Measurements from ENCODE around the gene LDLRAD3.

The LDLRAD3 gene

DNA sequence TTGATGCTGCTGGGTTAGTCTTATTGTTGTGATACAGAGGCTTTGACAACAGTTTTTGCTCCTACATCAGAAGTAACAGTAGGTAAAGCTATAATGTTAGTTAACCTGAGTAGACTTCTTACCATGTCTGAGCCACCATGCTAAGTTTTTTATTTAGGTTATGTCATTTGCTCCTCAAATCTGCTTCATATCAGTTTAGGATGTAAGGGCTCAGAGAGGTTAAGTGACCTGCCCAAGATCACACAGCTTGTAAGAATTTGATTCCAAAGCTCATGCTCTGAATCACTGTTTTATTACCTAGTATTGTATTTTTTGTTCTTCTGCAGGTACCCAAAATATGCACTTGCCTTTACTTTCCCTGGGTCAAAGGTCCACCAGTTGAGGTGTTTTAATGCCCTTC, 183.7 kb downstream of the LDLRAD3 start:
- no peaks in the 10 kb centered on the region for H3F3A ChIP-seq (ENCODE audit: low read depth)
- no peaks in the 10 kb centered on the region for H3K9me2 ChIP-seq (replicated peaks; ENCODE audit: low read depth, low read length)
- no peaks in the 10 kb centered on the region for H3K4me1 ChIP-seq (ENCODE audit: insufficient read depth, low read length, poor library complexity, severe bottlenecking)
- TF ChIP-seq, protein P1, sequence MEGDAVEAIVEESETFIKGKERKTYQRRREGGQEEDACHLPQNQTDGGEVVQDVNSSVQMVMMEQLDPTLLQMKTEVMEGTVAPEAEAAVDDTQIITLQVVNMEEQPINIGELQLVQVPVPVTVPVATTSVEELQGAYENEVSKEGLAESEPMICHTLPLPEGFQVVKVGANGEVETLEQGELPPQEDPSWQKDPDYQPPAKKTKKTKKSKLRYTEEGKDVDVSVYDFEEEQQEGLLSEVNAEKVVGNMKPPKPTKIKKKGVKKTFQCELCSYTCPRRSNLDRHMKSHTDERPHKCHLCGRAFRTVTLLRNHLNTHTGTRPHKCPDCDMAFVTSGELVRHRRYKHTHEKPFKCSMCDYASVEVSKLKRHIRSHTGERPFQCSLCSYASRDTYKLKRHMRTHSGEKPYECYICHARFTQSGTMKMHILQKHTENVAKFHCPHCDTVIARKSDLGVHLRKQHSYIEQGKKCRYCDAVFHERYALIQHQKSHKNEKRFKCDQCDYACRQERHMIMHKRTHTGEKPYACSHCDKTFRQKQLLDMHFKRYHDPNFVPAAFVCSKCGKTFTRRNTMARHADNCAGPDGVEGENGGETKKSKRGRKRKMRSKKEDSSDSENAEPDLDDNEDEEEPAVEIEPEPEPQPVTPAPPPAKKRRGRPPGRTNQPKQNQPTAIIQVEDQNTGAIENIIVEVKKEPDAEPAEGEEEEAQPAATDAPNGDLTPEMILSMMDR (conservative IDR thresholded peaks at IDR 0.05; ENCODE audit: low read length) = no peak
- TF ChIP-seq EZH2phosphoT487 (IDR thresholded peaks at IDR 0.05; ENCODE audit: borderline replicate concordance) = no peak
- no peaks in the 10 kb centered on the region for H3K27me3 ChIP-seq (ENCODE audit: insufficient read depth, low read length, poor library complexity, severe bottlenecking)
- no peak overlapping the region for H2AFZ ChIP-seq (ENCODE audit: low read length)
- no peaks in the 10 kb centered on the region for H3K9me3 ChIP-seq (ENCODE audit: insufficient read depth, low read depth, low read length)
- no peak overlapping the region for H3K4me2 ChIP-seq (ENCODE audit: low read depth, low read length, poor library complexity, severe bottlenecking)
- no peaks in the 10 kb centered on the region for H3K79me2 ChIP-seq (ENCODE audit: insufficient read depth, low read length)
- H3K36me3 ChIP-seq (ENCODE audit: insufficient read depth, low read length) = no peaks in the 10 kb centered on the region
- no peaks in the 10 kb centered on the region for H4K20me1 ChIP-seq (ENCODE audit: insufficient read depth, low read length, poor library complexity, severe bottlenecking)
- H3K4me3 ChIP-seq (ENCODE audit: low read length, poor library complexity, severe bottlenecking) = no peak overlapping the region
- no peak overlapping the region for H3K9ac ChIP-seq (ENCODE audit: low read depth, low read length, poor library complexity, severe bottlenecking)

DNA sequence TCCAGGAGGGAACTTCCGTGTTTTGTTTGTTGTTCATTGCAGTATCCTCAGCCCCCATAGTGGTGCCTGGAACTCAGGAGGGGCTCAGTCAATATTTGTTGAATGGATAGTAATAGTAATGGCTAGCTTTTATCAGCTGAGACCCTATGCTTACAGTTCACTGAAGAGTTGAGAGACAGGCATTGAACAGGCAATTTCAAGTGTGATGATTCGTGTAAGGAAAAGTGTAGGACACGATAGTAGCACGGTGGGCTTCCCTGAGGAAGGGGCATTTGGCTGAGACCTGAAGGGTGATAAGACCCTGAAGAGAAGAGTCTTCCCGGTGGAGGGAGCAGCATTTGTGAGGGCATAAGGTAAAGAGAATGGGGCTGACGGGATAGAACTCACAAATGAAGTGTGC, 186.1 kb downstream of the LDLRAD3 start:
- no peaks in the 10 kb centered on the region for H3F3A ChIP-seq (ENCODE audit: low read depth)
- no peak overlapping the region for H3K9ac ChIP-seq (ENCODE audit: low read depth, low read length, poor library complexity, severe bottlenecking)
- no peaks in the 10 kb centered on the region for H3K4me1 ChIP-seq (ENCODE audit: insufficient read depth, low read length, poor library complexity, severe bottlenecking)
- no peak overlapping the region for H3K4me2 ChIP-seq (ENCODE audit: low read depth, low read length, poor library complexity, severe bottlenecking)
- H3K9me3 ChIP-seq (ENCODE audit: insufficient read depth, low read depth, low read length) = no peaks in the 10 kb centered on the region
- H2AFZ ChIP-seq (ENCODE audit: low read length) = no peak overlapping the region
- H3K27me3 ChIP-seq (ENCODE audit: insufficient read depth, low read length, poor library complexity, severe bottlenecking) = no peaks in the 10 kb centered on the region
- H3K9me2 ChIP-seq (replicated peaks; ENCODE audit: low read depth, low read length) = no peaks in the 10 kb centered on the region
- no peak for TF ChIP-seq EZH2phosphoT487 (IDR thresholded peaks at IDR 0.05; ENCODE audit: borderline replicate concordance)
- TF ChIP-seq, protein P1 (conservative IDR thresholded peaks at IDR 0.05; ENCODE audit: low read length) = no peak
- H4K20me1 ChIP-seq (ENCODE audit: insufficient read depth, low read length, poor library complexity, severe bottlenecking) = no peaks in the 10 kb centered on the region
- H3K79me2 ChIP-seq (ENCODE audit: insufficient read depth, low read length) = no peaks in the 10 kb centered on the region
- no peaks in the 10 kb centered on the region for H3K36me3 ChIP-seq (ENCODE audit: insufficient read depth, low read length)
- no peak overlapping the region for H3K4me3 ChIP-seq (ENCODE audit: low read length, poor library complexity, severe bottlenecking)

DNA sequence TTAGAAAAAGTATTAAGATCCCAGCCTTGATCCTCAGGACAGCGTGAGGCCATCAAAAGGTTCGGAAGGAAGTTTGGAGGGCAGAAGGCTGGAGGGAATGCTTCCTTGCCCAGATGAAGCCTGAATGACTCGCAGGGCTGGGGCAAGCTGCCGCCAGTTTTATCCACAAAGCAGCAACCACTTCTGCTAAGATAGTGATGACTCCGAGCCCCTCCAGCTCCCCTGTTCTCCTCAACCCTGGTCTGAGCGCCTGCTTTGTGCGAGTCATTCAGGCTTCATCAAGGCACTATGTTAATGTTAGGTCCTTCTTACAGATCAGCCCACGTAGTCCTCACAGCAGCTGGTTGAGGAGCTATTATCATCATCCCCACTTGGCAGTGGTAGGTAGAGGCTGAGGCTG, 186.5 kb downstream of the LDLRAD3 start:
- Histone ChIP-seq H2AFZ (ENCODE audit: low read length) (no peak overlapping the region), H3K9ac (ENCODE audit: low read depth, low read length, poor library complexity, severe bottlenecking) (no peak overlapping the region)
- TF ChIP-seq, protein P1 (conservative IDR thresholded peaks at IDR 0.05; ENCODE audit: low read length) = no peak
- TF ChIP-seq EZH2phosphoT487 (IDR thresholded peaks at IDR 0.05; ENCODE audit: borderline replicate concordance) = no peak

More for the DNA sequence above, 186.5 kb downstream of the LDLRAD3 start:
- no peaks in the 10 kb centered on the region for H3K9me2 ChIP-seq (replicated peaks; ENCODE audit: low read depth, low read length)
- H4K20me1 ChIP-seq (ENCODE audit: insufficient read depth, low read length, poor library complexity, severe bottlenecking) = no peaks in the 10 kb centered on the region
- no peak overlapping the region for H3K4me3 ChIP-seq (ENCODE audit: low read length, poor library complexity, severe bottlenecking)
- H3K36me3 ChIP-seq (ENCODE audit: insufficient read depth, low read length) = no peaks in the 10 kb centered on the region
- H3K4me1 ChIP-seq (ENCODE audit: insufficient read depth, low read length, poor library complexity, severe bottlenecking) = no peaks in the 10 kb centered on the region
- no peaks in the 10 kb centered on the region for H3F3A ChIP-seq (ENCODE audit: low read depth)
- no peaks in the 10 kb centered on the region for H3K27me3 ChIP-seq (ENCODE audit: insufficient read depth, low read length, poor library complexity, severe bottlenecking)
- no peaks in the 10 kb centered on the region for H3K9me3 ChIP-seq (ENCODE audit: insufficient read depth, low read depth, low read length)
- H3K4me2 ChIP-seq (ENCODE audit: low read depth, low read length, poor library complexity, severe bottlenecking) = no peak overlapping the region
- no peaks in the 10 kb centered on the region for H3K79me2 ChIP-seq (ENCODE audit: insufficient read depth, low read length)

Data from Loucy (cell line).